DOHH2 (cell line): ENCODE results near the gene EQTN.

ENCODE experiments used
- H3F3A ChIP-seq: fragments of 200-600 bp; sonication (generic), shearing (Covaris generic); 2 replicates; pipeline ENCODE4 v1.6.0; 2016; ENCODE audit warnings: antibody characterized with exemption, mild to moderate bottlenecking; ENCODE audit not compliant: control insufficient read depth, insufficient read depth
- H3K27ac ChIP-seq: fragments of 200-600 bp; sonication (generic); 2 replicates; pipeline ENCODE4 v1.5.1; 2014; ENCODE audit warnings: low read depth, mild to moderate bottlenecking, low read length, moderate library complexity
- H3K27me3 ChIP-seq: fragments of 200-600 bp; sonication (generic); 2 replicates; pipeline ENCODE4 v1.6.1; 2014; ENCODE audit warnings: mild to moderate bottlenecking, low read length, mixed read lengths; ENCODE audit not compliant: control insufficient read depth
- H3K36me3 ChIP-seq: fragments of 200-600 bp; sonication (generic); 2 replicates; pipeline ENCODE4 v1.6.1; 2014; ENCODE audit warnings: mild to moderate bottlenecking, low read length, moderate library complexity, mixed read lengths; ENCODE audit not compliant: control insufficient read depth
- H3K4me1 ChIP-seq: fragments of 200-600 bp; sonication (generic); 2 replicates; pipeline ENCODE4 v1.6.1; 2014; ENCODE audit warnings: mild to moderate bottlenecking, low read length, mixed read lengths; ENCODE audit not compliant: control insufficient read depth
- H3K4me2 ChIP-seq: fragments of 200-600 bp; sonication (generic); 2 replicates; pipeline ENCODE4 v1.6.0; 2014; ENCODE audit warnings: mild to moderate bottlenecking, low read length, moderate library complexity
- H3K4me3 ChIP-seq: fragments of 200-600 bp; sonication (generic); 2 replicates; pipeline ENCODE4 v1.5.1; 2014; ENCODE audit warnings: mild to moderate bottlenecking, low read length, mixed read lengths
- H3K79me2 ChIP-seq: fragments of 200-600 bp; sonication (generic); 2 replicates; pipeline ENCODE4 v1.6.1; 2014; ENCODE audit warnings: mild to moderate bottlenecking, low read length, mixed read lengths; ENCODE audit not compliant: control insufficient read depth
- H3K9me2 ChIP-seq: fragments of 200-600 bp; sonication (generic); replicated peaks from 2 replicates; pipeline ENCODE4 v1.6.1; 2014; ENCODE audit warnings: mild to moderate bottlenecking, low read length, mixed read lengths; ENCODE audit not compliant: control insufficient read depth
- H3K9me3 ChIP-seq: fragments of 200-600 bp; sonication (generic); 2 replicates; pipeline ENCODE4 v1.6.1; 2014; ENCODE audit warnings: antibody characterized with exemption, low read length, mixed read lengths; ENCODE audit not compliant: control insufficient read depth, insufficient read depth
- H4K20me1 ChIP-seq: fragments of 200-600 bp; sonication (generic); 2 replicates; pipeline ENCODE4 v1.6.0; 2014; ENCODE audit warnings: low read depth, mild to moderate bottlenecking, antibody characterized with exemption, low read length, moderate library complexity; ENCODE audit not compliant: control insufficient read depth, insufficient read depth
- EZH2phosphoT487 ChIP-seq: fragments of 200-600 bp; sonication (generic); IDR thresholded peaks from 2 replicates; pipeline ENCODE4 v1.6.1; 2017; ENCODE audit warnings: borderline replicate concordance, mild to moderate bottlenecking, antibody characterized with exemption, low read length, moderate library complexity, mixed read lengths
- TF ChIP-seq, protein P1 (sequence below): fragments of 200-600 bp; sonication (generic); IDR thresholded peaks from one replicate; pipeline ENCODE4 v1.5.1; 2014; ENCODE audit warnings: antibody characterized with exemption, mild to moderate bottlenecking, low read depth, low read length; ENCODE audit not compliant: poor library complexity, severe bottlenecking

The EQTN gene

DNA sequence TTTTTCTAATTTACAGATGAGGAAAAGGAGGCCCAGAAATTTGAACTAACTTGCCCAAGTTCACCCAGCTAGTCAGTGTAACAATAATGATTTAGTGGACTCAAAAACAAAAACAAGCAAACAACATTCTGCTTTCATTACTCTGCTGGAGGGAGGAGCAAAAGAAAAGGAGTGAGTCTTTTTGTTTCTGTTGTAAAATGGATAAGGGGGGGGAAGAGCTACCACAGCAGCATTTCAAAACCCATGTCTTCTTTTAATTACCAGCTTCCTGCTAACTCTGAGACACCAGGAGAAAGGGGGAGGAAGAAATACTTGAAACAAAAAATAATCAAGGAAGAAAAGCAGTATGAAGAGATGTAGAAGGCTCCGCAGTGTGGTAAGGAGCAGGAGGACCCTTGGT is 39.2 kb upstream of the EQTN start:
- H3F3A ChIP-seq, result no peaks in the 10 kb centered on the region
- no peaks in the 10 kb centered on the region for H4K20me1 ChIP-seq
- H3K36me3 ChIP-seq, result no peaks in the 10 kb centered on the region
- H3K9me3 ChIP-seq, result no peaks in the 10 kb centered on the region
- H3K27ac ChIP-seq, result no peak overlapping the region
- no peaks in the 10 kb centered on the region for H3K79me2 ChIP-seq
- no peak overlapping the region for H3K4me3 ChIP-seq
- H3K9me2 ChIP-seq, result no peaks in the 10 kb centered on the region
- H3K4me2 ChIP-seq, result no peak overlapping the region
- H3K4me1 ChIP-seq, result no peaks in the 10 kb centered on the region
- TF ChIP-seq, protein P1, sequence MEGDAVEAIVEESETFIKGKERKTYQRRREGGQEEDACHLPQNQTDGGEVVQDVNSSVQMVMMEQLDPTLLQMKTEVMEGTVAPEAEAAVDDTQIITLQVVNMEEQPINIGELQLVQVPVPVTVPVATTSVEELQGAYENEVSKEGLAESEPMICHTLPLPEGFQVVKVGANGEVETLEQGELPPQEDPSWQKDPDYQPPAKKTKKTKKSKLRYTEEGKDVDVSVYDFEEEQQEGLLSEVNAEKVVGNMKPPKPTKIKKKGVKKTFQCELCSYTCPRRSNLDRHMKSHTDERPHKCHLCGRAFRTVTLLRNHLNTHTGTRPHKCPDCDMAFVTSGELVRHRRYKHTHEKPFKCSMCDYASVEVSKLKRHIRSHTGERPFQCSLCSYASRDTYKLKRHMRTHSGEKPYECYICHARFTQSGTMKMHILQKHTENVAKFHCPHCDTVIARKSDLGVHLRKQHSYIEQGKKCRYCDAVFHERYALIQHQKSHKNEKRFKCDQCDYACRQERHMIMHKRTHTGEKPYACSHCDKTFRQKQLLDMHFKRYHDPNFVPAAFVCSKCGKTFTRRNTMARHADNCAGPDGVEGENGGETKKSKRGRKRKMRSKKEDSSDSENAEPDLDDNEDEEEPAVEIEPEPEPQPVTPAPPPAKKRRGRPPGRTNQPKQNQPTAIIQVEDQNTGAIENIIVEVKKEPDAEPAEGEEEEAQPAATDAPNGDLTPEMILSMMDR, result no peak
- TF ChIP-seq EZH2phosphoT487, result no peak
- H3K27me3 ChIP-seq, result peaks cover 1% of the 10 kb centered on the region; the same call in 1 of the 2 replicates

DNA sequence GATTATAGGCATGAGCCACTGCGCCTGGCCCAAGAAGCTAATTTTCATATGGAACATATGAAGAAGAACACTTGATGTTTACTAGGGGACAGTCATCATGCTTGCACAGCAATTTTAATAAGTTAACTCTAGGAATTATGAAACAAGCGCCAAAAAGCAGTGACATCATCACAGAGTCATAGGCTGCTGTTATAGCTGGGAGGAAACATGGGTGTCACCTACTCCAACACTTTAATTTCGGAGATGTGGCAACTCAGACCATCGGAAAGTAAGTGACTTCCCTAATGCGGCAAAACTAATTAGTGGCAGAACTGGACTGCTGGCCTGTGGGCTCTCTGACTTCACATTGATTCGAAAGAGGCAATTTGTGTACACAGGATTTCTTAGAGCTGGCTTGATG is 38.1 kb upstream of the EQTN start:
- TF ChIP-seq, protein P1, result no peak
- TF ChIP-seq EZH2phosphoT487, result no peak
- Histone ChIP-seq H3K4me3 (no peak overlapping the region), H3K79me2 (no peaks in the 10 kb centered on the region), H3K9me2 (no peaks in the 10 kb centered on the region), H3K4me2 (no peak overlapping the region), H3F3A (no peaks in the 10 kb centered on the region), H3K36me3 (no peaks in the 10 kb centered on the region), H3K27ac (no peak overlapping the region), H3K27me3 (no peaks in the 10 kb centered on the region), H4K20me1 (no peaks in the 10 kb centered on the region), H3K9me3 (no peaks in the 10 kb centered on the region), H3K4me1 (no peaks in the 10 kb centered on the region)

DNA sequence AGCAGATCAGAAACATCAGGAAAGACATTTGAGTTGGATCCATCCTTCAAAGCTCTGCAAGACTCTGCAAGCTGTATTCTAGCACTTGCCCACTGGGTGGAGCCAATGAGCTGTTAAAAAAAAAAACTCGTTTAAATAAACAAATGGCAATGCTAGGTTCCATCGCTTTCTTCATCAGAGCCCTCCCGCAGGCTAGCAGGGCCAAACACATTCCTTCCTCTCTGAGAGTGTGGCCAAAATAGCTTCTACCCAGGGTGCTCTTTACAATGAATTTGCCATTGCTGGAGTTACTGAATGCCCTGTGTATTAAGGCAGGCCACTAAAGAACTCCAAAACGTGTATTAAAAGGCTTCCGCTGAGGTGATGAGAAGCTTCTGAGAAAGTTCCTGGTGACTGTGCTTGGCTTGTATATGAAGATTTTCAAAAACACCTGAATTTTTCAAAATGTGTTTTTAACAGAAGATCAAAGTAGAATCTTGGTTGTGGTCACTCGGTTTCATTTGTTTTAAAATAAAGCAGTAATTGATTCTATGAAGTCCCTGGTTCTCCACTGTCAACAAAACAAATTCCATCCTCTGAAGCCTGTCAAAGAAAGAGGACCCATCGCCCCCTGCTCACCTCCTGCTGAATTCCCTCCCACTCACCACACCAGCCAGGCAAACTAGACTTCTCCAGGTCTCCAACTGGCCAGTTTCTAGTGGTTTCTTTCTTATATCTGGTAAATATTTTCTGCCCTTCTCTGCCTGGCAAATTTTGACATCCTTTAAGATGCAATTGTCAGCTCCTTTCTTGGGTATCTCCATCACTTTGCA is 36.5 kb upstream of the EQTN start:
- Histone ChIP-seq H3K27ac (no peak overlapping the region), H3K36me3 (no peaks in the 10 kb centered on the region), H3K4me1 (no peaks in the 10 kb centered on the region), H3K4me2 (no peak overlapping the region), H3K27me3 (no peaks in the 10 kb centered on the region), H3K4me3 (no peak overlapping the region), H3F3A (no peaks in the 10 kb centered on the region), H3K79me2 (no peaks in the 10 kb centered on the region), H4K20me1 (no peaks in the 10 kb centered on the region), H3K9me2 (no peaks in the 10 kb centered on the region), H3K9me3 (no peaks in the 10 kb centered on the region)
- TF ChIP-seq, protein P1, result peak; percentile 77
- TF ChIP-seq EZH2phosphoT487, result no peak
